RCC 7860 (cell line): ENCODE results near the gene PDIA2.
"Not testable (repeated sequence)": the region's sequence is repeated elsewhere in the genome, so short reads cannot be mapped to it uniquely, and the experiment has no call there.

Experiments
- DNase-seq: peaks from one replicate; pipeline ENCODE4 v3.0.0-alpha.2; 2015; ENCODE audit warnings: low spot score
- FAIRE-seq: peaks from 2 replicates; lab custom pipeline; 2012; peaks lifted over from hg19 to GRCh38; lab: Jason Lieb, UNC

The PDIA2 gene

DNA sequence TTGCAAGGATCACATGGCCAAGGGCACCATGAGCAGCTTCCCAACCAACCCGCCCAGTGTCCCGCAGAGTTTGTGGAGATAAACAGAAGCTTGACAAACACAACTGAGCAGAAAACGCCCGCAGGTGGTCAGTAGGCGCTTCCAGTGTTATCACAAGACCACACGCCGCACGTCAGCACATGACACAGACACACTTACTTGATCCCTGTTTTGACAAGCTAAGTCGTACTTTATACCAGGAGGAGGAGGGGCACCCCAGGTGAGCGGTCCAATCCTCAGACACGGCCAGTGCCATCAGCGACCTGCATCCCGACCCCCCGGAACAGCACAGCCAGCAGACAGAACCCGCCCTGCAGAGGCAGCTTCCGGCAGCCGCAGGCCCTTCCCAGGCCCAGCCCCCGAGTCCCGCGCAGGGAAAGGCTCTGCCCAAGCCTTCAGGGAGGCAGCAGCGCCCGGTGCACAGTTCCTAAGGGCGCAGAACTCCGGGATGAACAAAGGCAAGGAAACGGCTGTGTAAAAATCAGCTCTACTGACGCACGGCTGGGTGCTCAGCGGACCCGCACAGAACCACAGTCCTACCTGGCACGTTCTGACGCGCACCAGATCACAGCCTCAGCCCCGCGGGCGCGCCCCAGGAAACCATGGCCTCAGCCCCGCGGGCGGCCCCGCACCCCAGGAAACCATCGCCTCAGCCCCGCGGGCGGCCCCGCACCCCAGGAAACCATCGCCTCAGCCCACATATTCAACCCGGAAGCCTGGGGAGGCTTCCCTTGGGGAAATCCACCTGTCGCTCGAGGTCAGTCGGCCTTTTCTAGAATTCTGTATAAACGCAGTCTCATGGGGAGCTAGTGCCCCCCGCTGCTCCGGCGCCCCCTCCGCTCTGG lies 41.7 kb downstream of the PDIA2 start:
- DNase-seq, result no peak
- no peak for FAIRE-seq

DNA sequence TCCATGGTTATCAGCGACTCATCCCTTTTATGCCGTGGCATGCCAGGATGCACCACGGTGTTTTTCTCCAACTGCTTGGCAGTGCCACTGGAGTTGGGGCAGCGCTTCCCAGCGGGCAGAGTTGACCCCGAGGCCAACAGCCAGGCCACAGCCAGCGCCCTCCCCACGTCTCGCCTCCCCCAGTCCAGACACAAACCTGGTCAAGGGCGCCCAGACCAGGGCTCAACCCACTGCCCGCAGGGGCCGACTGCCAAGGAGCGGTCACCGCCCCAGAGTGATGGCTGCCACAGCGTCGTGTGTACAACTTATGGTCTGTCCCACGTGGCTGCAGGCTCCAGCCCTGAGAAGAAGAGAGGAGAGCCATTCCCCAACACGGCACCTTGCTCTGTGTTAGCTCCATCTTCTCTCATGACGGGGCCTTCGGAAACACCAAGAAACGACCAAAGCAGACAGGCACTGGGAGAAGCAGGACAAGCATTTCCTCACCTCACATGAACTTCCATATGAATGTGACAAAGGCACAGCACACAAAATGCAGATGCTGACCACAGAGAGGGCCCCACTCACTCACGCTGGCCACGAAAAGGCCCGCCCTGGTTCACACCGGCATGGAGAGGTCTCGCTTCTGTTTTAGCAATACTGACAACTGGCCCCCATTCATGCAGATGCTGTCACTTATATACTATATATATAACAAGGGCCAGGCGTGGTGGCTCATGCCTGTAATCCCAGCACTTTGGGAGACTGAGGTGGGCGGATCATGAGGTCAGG lies 42.6 kb downstream of the PDIA2 start:
- no peak for DNase-seq
- FAIRE-seq, result no peak

DNA sequence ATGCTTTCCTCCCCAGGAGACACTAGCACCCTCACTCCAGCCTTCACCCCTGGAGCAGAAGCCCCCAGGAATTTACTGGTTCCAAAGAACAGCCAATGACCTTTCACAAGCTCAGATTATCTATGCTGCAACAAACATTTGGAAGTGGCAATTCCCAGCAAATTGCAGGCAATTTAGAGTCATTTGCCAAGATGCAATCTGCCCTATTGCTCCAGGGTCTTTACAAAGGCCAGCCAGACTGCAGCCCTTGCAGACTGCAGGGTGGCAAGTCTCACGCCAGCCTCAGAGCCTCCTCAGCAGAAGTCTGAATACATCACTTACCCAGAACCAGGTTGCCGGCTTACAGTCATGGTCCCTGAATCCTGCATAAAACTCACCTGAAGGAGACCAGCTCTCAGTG lies 47.8 kb downstream of the PDIA2 start:
- FAIRE-seq (no peak), DNase-seq (no peak)

DNA sequence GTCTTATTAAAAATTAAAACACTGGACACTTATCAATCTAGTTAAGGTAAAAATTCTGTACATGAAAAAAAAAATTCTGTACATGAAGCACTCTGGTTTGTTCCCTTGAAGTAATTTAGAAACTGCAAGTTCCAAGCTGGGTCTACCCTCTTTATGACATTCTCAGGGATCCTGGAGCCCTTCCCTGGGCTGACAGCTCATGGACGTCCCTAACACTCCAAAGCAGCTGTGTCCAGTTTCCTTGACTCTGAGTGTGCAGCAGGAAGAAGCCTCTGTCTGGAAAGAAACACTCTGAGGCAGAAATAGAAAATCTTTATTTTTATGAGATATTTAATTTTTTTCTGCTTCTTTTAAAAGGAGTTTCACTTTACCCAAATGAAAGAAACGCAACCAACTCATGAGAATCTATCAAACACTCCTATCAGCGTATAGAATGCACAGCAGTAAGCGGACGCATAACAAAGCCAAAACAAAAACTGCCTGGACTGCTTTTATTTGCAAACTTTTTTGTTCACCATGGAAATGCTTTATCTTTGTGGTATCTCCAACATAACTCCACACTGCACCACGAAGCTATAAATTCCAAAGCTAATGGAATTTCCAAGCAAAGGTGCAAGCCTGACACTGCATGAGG lies 48.3 kb downstream of the PDIA2 start:
- not testable (repeated sequence) for DNase-seq, FAIRE-seq

DNA sequence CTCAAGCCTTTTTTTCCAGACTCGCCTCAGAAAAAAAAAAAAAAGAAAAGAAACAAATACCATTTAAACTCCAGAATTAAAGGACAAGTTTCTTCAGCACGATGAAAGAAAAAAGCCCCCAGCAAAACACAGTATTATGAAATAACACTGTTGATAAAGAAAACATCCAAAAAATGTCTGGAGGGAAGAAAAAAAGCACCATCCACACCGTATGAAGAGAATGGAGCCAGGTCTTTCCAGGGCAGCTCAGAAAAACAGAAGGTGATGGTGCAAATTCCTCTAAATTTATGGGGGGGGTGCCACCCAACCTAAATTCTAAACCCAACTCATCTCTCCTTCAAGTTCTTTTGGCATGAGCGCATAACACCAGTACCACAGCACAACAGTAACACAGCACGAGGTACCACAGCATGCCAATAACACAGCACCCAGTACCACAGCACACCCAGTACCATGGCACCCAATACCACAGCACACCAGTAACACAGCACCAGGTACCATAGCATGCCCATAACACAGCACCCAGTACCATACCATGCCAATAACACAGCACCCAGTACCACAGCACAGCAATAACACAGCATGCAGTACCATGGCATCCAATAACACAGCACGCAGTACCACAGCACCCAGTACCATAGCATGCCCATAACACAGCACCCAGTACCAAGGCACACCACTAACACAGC lies 50.6 kb downstream of the PDIA2 start:
- DNase-seq, result no peak
- no peak for FAIRE-seq

DNA sequence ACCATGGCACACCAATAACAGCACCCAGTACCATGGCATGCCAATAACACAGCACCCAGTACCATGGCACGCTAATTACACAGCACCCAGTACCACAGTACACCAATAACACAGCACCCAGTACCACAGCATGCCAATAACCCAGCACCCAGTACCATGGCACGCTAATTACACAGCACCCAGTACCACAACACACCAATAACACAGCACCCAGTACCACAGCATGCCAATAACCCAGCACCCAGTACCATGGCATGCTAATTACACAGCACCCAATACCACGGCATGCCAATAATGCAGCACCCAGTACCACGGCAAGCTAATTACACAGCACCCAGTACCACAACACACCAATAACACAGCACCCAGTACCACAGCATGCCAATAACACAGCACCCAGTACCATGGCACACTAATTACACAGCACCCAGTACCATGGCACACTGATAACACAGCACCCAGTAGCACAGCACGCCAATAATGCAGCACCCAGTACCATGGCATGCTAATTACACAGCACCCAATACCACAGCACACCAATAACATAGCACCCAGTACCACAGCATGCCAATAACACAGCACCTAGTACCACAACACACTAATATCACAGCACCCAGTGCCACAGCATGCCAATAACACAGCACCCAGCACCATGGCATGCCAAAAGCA lies 51.3 kb downstream of the PDIA2 start:
- not testable (repeated sequence) for FAIRE-seq

DNA sequence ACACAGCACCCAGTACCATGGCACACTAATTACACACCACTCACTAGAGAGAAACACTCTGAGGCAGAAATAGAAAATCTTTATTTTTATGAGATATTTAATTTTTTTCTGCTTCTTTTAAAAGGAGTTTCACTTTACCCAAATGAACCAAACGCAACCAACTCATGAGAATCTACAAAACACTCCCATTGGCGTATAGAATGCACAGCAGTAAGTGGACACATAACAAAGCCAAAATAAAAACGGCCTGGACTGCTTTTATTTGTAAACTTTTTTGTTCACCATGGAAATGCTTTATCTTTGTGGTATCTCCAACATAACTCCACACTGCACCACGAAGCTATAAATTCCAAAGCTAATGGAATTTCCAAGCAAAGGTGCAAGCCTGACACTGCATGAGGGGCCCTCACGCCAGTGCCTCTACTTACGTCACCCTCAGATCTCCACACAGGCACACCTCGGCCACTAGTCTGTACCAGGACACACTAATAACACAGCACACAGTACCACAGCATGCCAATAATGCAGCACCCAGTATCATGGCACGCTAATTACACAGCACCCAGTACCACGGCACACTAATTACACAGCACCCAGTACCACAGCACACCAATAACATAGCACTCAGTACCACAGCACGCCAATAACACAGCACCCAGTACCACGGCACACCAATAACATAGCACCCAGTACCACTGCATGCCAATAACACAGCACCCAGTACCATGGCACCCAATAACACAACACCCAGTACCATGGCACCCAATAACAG lies 52.1 kb downstream of the PDIA2 start:
- not testable (repeated sequence) for DNase-seq, FAIRE-seq

More for the DNA sequence above, 51.3 kb downstream of the PDIA2 start:
- not testable (repeated sequence) for DNase-seq

DNA sequence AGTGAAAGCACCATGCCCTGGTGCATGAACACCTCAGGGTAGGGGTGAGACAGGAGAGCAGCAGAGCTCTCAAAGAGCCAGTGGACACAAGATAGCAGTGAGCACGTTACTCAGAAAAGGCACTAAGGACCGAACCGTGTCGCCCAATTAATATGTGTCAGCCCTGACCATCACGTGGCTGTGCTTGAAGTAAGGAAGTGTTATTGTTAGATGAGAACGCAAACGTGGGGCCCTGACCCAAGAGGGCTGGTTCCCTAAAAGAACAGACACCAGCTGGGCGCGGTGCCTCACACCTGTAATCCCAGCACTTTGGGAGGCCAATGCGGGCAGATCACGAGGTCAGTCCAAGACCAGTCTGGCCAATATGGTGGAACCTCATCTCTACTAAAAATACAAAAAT lies 53.3 kb downstream of the PDIA2 start:
- FAIRE-seq (no peak), DNase-seq (no peak)
